ENCODE data around the gene UGP2. TPM values are rescaled to one million over a fixed set of nuclear protein-coding genes. Genes with fewer than 3 reads are reported as not detected.
A peak's percentile ranks its signal among the peaks of the same experiment; 100 is the strongest.

Gene UGP2
- total and polyA plus RNA-seq, 10 of the 15 experiments (the other 5 are each of a cell fraction or from before 2014, with no cell fraction given): 40.8 to 98.3 (median 76.1) TPM

DNA sequence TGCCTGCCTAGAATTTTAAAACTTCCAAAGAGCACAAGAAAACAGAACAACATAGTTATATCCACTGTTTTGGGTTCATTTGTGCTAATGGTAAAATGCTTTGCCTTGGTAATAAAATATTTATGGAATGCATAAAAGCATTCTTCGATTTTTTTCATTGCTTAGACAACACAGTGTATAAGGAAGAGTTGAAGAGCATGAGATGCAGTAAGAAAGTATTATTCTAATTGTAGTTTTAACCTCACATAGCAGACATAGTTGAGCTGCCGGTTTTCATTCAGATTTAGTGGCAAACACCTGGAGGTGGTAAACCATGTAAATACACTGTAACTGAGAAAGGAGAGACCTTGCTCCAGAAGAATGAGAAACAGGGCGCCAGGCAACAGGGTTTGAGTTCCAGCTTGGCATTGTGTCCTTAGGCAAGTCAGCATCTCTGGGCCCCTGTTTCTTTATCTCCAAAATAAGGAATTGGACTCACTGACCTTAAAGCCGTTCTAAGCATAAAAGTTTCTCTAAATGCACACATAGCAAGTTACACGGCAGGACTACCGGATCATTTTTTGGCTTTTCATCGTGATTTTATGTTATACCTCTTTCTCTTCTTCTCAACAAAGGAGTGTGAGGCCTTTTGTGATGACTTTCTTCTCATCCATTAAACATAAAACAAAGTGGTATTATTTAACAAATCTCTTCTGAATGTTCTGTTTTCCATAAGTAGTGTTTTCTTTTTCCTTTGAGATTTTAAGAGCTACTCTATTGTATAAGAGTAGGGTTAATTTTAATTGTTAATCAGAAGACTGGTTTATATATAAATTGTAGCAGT, 7.9 kb downstream of the UGP2 start:
- intact Hi-C loops (cut with micrococcal nuclease; ENCODE audit: unreplicated experiment): no loop called here
- in situ Hi-C loops (cut with MboI): no loop called here
- DNase-seq (ENCODE audit: low read depth, low spot score): no peak
- Histone ChIP-seq H3K9ac (ENCODE audit: control insufficient read depth, insufficient read depth, low read length) (no peak overlapping the region), H4K20me1 (ENCODE audit: control insufficient read depth, insufficient read depth) (peaks cover 3% of the 10 kb centered on the region; the same call in 1 of the 2 replicates), H3K9me3 (replicated peaks; ENCODE audit: control insufficient read depth, insufficient read depth, low read length) (peaks cover 4% of the 10 kb centered on the region; the same call in 2 of the 3 replicates), H3K27ac (ENCODE audit: control insufficient read depth, insufficient read depth) (no peak overlapping the region), H3K4me1 (ENCODE audit: control insufficient read depth, insufficient read depth, low read length) (no peaks in the 10 kb centered on the region), H3K27me3 (replicated peaks in 1 of 2; ENCODE audit: control insufficient read depth in 2 of 2, insufficient read depth in 2 of 2, low read length in 1 of 2) (no peaks in the 10 kb centered on the region), H3K4me3 (no peak overlapping the region), H3K79me2 (ENCODE audit: control insufficient read depth, insufficient read depth, low read length) (peaks cover 77% of the 10 kb centered on the region), H3K36me3 (ENCODE audit: control insufficient read depth in 2 of 2, insufficient read depth in 2 of 2, low read length in 1 of 2) (no peaks in the 10 kb centered on the region), H2AFZ (ENCODE audit: control insufficient read depth, low read depth, low read length) (no peak overlapping the region), H3K4me2 (ENCODE audit: control insufficient read depth, insufficient read depth) (peak overlapping the region; percentile 21; the same call in 1 of the 2 replicates)
- 91% methylated on average over 7 of the region's 7 CpGs for WGBS (ENCODE audit: insufficient coverage, insufficient replicate concordance, low lambda C conversion rate, missing lambda C conversion rate)
- no peak for TF ChIP-seq MYB (IDR thresholded peaks at IDR 0.05; ENCODE audit: borderline replicate concordance, low read depth, low read length)
- TF ChIP-seq, protein P1, sequence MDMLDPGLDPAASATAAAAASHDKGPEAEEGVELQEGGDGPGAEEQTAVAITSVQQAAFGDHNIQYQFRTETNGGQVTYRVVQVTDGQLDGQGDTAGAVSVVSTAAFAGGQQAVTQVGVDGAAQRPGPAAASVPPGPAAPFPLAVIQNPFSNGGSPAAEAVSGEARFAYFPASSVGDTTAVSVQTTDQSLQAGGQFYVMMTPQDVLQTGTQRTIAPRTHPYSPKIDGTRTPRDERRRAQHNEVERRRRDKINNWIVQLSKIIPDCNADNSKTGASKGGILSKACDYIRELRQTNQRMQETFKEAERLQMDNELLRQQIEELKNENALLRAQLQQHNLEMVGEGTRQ (IDR thresholded peaks at IDR 0.05; ENCODE audit: borderline replicate concordance, low read depth, low read length): no peak
- TF ChIP-seq RFX5 (IDR thresholded peaks at IDR 0.05; ENCODE audit: low read depth, low read length): no peak
- TF ChIP-seq BMI1 (IDR thresholded peaks at IDR 0.05; ENCODE audit: borderline replicate concordance): no peak
- no peak for TF ChIP-seq GATAD2B (conservative IDR thresholded peaks at IDR 0.05; ENCODE audit: low read depth)
- no peak for TF ChIP-seq FOS (IDR thresholded peaks at IDR 0.05; ENCODE audit: borderline replicate concordance, extremely low read depth, insufficient read length)
- TF ChIP-seq SUZ12 (IDR thresholded peaks at IDR 0.05; ENCODE audit: unreplicated experiment): no peak
- TF ChIP-seq IKZF2 (IDR thresholded peaks at IDR 0.05): no peak
- TF ChIP-seq NFXL1 (IDR thresholded peaks at IDR 0.05; ENCODE audit: borderline replicate concordance): no peak
- no peak for TF ChIP-seq ZNF24 (IDR thresholded peaks at IDR 0.05)
- TF ChIP-seq, protein P2, sequence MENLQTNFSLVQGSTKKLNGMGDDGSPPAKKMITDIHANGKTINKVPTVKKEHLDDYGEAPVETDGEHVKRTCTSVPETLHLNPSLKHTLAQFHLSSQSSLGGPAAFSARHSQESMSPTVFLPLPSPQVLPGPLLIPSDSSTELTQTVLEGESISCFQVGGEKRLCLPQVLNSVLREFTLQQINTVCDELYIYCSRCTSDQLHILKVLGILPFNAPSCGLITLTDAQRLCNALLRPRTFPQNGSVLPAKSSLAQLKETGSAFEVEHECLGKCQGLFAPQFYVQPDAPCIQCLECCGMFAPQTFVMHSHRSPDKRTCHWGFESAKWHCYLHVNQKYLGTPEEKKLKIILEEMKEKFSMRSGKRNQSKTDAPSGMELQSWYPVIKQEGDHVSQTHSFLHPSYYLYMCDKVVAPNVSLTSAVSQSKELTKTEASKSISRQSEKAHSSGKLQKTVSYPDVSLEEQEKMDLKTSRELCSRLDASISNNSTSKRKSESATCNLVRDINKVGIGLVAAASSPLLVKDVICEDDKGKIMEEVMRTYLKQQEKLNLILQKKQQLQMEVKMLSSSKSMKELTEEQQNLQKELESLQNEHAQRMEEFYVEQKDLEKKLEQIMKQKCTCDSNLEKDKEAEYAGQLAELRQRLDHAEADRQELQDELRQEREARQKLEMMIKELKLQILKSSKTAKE (IDR thresholded peaks at IDR 0.05; ENCODE audit: low read depth, poor library complexity, severe bottlenecking): no peak
- ChIA-PET RAD21 (ENCODE audit: unreplicated experiment) (interaction anchor here (1.0 to 1.1 kb wide), 2 partner anchors 11 to 168 kb away, joined by 3 to 6 read pairs; no protein-coding TSS in a partner anchor), CTCF (interaction anchor here (0.6 to 2.9 kb wide), 4 partner anchors 12 to 151 kb away, joined by 3 to 16 read pairs (median 3); no protein-coding TSS in a partner anchor), POLR2A (interaction anchor here (1.0 to 1.5 kb wide), 2 partner anchors 8 to 17 kb away, joined by 3 to 4 read pairs; partner anchors contain the start of gene UGP2), SMC1A (ENCODE audit: uncharacterized antibody, unreplicated experiment) (interaction anchor here (1.5 to 3.0 kb wide), 2 partner anchors 12 to 26 kb away, joined by 7 to 14 read pairs; no protein-coding TSS in a partner anchor)
- no peak for FAIRE-seq
- ATAC-seq: no peak
- BruUV-seq (replicated peaks): no TSS peak
